OCI-LY7 (cell line): ENCODE data around the gene ATP2B3.

ENCODE experiments used
- CTCF ChIP-seq: fragments of 200-600 bp; sonication (generic); conservative IDR thresholded peaks from 2 replicates; pipeline ENCODE4 v1.5.1; 2014; ENCODE audit warnings: mild to moderate bottlenecking, antibody characterized with exemption, low read length, moderate library complexity, mixed read lengths
- EZH2phosphoT487 ChIP-seq: fragments of 200-600 bp; sonication (generic); IDR thresholded peaks from 2 replicates; pipeline ENCODE4 v1.6.1; 2018; ENCODE audit warnings: low read depth, borderline replicate concordance, mild to moderate bottlenecking, mixed run types, antibody characterized with exemption, low read length, moderate library complexity, mixed read lengths

- TF ChIP-seq CTCF (no peak), EZH2phosphoT487 (no peak)
These were observed 55.2 kb downstream of the ATP2B3 start for GRCh38 chrX:153572601-153573000.
